Transverse colon (tissue), 3 donors: ENCODE results near the gene PTGER1.

ENCODE experiments used
- POLR2A ChIP-seq: fragments of 450-650 bp; IDR thresholded peaks from one replicate; pipeline ENCODE4 v1.6.1; 2016; ENCODE audit warnings: antibody characterized with exemption, mild to moderate bottlenecking, moderate library complexity
- TF ChIP-seq, protein P1 (sequence below), 5 experiments: fragments of 200-600 bp in 3 of 5; fragments of 450-650 bp in 2 of 5; sonication (generic) in 3 of 5; IDR thresholded peaks; 1 replicate in 2 of 5; 2 replicates in 3 of 5; pipeline ENCODE4 v1.5.1; 2016 to 2017; ENCODE audit warnings: antibody characterized with exemption in 5 of 5, inconsistent platforms in 3 of 5, mild to moderate bottlenecking in 2 of 5, moderate library complexity in 1 of 5

DNA sequence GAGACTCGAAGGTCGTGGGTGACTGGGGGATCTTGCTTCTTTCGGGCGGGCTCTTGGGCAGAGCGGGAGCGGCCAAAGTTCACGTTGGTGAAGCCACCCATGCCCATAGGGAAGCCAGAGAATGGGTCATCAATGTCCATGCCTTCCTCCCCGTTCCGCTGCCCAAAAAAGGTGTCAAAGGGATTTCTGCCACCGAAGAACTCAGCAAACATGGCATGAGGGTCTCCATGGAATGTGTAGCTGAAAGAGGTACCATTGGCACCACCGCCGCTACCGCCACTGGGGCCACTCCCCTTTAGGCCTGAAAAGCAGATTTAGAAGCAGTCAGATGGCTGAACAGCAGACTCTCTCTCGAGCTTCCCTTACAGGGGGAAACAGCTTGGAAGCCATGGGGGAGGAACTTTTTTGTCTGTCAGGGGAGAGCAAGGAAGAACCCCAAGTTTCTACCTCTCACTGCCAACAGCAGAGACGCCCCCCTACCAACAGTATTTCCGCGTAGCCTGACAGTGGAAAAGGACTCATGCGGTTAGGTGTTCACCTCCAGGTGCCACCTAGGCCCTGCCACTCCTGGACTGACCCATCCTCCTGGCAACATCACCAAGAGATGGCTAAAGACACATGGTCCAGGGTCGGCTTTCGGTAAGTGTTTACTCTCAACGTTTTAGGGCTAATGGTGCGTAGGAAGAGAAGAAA is 41.7 kb upstream of the PTGER1 start:
- TF ChIP-seq POLR2A: no peak
- TF ChIP-seq, protein P1, sequence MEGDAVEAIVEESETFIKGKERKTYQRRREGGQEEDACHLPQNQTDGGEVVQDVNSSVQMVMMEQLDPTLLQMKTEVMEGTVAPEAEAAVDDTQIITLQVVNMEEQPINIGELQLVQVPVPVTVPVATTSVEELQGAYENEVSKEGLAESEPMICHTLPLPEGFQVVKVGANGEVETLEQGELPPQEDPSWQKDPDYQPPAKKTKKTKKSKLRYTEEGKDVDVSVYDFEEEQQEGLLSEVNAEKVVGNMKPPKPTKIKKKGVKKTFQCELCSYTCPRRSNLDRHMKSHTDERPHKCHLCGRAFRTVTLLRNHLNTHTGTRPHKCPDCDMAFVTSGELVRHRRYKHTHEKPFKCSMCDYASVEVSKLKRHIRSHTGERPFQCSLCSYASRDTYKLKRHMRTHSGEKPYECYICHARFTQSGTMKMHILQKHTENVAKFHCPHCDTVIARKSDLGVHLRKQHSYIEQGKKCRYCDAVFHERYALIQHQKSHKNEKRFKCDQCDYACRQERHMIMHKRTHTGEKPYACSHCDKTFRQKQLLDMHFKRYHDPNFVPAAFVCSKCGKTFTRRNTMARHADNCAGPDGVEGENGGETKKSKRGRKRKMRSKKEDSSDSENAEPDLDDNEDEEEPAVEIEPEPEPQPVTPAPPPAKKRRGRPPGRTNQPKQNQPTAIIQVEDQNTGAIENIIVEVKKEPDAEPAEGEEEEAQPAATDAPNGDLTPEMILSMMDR (IDR thresholded peaks at IDR 0.05): no peak
